DOHH2 (cell line): ENCODE measurements around the gene TGM2.

ENCODE experiments used
- EZH2phosphoT487 ChIP-seq: fragments of 200-600 bp; sonication (generic); IDR thresholded peaks from 2 replicates; pipeline ENCODE4 v1.6.1; 2017; ENCODE audit warnings: borderline replicate concordance, mild to moderate bottlenecking, antibody characterized with exemption, low read length, moderate library complexity, mixed read lengths
- TF ChIP-seq, protein P1 (sequence below): fragments of 200-600 bp; sonication (generic); IDR thresholded peaks from one replicate; pipeline ENCODE4 v1.5.1; 2014; ENCODE audit warnings: antibody characterized with exemption, mild to moderate bottlenecking, low read depth, low read length; ENCODE audit not compliant: poor library complexity, severe bottlenecking

- TF ChIP-seq, protein P1, sequence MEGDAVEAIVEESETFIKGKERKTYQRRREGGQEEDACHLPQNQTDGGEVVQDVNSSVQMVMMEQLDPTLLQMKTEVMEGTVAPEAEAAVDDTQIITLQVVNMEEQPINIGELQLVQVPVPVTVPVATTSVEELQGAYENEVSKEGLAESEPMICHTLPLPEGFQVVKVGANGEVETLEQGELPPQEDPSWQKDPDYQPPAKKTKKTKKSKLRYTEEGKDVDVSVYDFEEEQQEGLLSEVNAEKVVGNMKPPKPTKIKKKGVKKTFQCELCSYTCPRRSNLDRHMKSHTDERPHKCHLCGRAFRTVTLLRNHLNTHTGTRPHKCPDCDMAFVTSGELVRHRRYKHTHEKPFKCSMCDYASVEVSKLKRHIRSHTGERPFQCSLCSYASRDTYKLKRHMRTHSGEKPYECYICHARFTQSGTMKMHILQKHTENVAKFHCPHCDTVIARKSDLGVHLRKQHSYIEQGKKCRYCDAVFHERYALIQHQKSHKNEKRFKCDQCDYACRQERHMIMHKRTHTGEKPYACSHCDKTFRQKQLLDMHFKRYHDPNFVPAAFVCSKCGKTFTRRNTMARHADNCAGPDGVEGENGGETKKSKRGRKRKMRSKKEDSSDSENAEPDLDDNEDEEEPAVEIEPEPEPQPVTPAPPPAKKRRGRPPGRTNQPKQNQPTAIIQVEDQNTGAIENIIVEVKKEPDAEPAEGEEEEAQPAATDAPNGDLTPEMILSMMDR: no peak
- TF ChIP-seq EZH2phosphoT487: no peak
Measured at GRCh38 chr20:38138086-38138778, 26.8 kb downstream of the TGM2 start.
